SKM-1 (cell line): ENCODE results near the gene CNST.
A peak's percentile ranks its signal among the peaks of the same experiment; 100 is the strongest.
"Not testable (repeated sequence)": the region's sequence is repeated elsewhere in the genome, so short reads cannot be mapped to it uniquely, and the experiment has no call there.

ENCODE experiments used
- DNase-seq: peaks from one replicate; lab custom pipeline; 2025; ENCODE audit not compliant: unreplicated experiment; lab: John Stamatoyannopoulos, UW

The CNST gene

GRCh38 chr1:246659594-246660140, 93.4 kb downstream of the CNST start:
- no peak for DNase-seq

DNA sequence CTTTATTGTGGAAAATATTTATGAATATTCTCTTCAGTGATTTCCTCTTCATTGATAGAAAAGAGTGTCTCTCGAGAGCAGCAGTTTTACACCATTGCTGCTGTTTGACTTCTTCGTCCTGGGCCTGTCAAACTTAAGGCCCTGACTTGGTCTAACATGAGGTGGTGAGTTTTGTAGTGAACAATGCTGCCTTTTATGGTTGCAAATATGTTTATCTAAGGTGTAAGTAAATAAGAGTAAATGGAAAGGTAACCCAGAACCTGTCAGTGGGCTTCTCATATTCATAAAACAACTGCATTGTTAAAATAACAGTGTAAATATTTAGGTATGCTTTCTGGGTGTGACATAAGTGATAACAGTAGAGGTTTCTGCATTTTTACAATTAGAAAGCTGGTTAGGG, 95.2 kb downstream of the CNST start:
- no peak for DNase-seq

DNA sequence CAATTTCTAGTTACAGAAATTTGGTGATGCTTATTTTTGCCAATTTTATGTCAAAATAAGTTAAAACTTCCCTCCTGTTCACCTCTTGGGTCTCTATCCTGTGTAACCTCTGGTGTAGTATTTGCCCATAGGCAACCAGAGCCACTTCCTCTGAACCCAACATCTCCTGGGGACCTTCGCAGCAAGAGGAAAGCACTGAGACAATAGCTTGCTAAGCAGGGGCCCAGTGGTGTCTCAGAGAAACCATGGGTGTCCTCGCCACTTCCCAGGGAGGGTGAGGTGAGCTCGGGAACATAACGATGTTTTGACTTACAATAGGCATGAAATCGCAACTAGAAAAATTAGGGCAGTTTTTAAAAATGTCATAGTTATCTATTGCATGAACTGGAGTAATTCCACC, 101.5 kb downstream of the CNST start:
- no peak for DNase-seq

DNA sequence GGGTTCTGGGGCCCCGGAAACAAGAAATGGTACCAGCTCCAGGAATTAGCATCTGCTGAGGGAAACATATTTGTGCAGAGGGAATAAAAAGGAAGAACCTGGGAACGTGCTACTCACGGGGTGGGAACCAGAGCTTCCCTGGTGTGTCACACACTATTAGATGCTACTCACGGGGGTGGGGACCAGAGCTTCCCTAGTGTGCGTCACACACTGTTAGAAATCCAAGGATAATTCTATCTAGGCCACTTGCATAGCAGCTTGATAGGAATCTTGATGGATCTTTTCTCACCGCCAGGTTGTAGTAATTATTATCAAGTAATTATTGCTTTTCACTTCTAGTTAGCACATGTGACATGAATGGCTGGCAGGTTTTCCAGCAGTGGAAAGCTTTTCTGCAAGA, 103.4 kb downstream of the CNST start:
- no peak for DNase-seq

GRCh38 chr1:246674049-246674448, 107.8 kb downstream of the CNST start:
- DNase-seq = no peak

GRCh38 chr1:246677842-246678241, 111.6 kb downstream of the CNST start:
- DNase-seq = no peak

- DNase-seq = no peak
Measured at GRCh38 chr1:246678816-246679793, 112.8 kb downstream of the CNST start.

- no peak for DNase-seq
Measured at GRCh38 chr1:246679794-246680177, 113.5 kb downstream of the CNST start.

GRCh38 chr1:246680190-246680589, 113.9 kb downstream of the CNST start:
- DNase-seq = no peak

- no peak for DNase-seq
Measured at GRCh38 chr1:246680696-246681130, 114.5 kb downstream of the CNST start.

GRCh38 chr1:246681900-246682895, 115.9 kb downstream of the CNST start:
- no peak for DNase-seq

DNA sequence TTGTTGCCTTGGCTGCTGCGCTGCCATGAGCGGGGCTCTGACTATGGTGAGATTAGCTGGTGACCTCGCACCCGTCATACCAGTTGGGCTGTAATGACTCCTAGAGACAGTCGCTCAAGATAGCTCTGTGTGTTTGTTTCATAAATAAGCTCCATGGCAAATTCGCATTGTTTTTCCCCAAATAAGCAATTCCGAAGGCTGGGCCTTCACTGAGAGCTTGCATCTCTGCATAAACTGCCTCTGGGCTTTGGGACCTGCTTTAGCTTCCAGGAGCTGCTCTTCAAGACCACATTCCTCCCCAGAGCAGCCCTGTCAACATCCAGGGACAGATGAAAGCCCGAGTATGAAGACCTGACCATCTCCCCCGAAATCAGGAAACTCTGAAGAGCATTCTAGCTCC, 117.3 kb downstream of the CNST start:
- no peak for DNase-seq

DNA sequence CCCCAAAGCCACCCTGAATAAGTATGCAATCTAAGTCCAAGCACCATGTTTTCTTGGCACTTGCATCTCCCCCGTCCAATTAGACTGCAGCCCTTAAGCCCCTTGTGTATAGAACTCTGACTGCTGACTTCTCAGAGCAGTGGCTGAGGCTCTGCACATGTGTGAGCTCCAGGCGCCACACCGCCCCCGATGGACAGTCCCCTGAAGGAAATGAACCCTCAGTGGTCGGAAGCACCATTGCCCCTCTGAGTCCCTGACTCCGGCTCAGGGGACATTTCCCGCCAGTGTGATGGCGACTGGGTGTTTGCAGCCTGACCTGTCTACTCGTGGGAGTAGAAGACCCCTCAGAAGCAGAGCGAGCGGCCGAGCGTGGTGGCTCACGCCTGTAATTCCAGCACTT, 120.7 kb downstream of the CNST start:
- DNase-seq = no peak

GRCh38 chr1:246689409-246690008, 123.3 kb downstream of the CNST start:
- peak; percentile 90 for DNase-seq

DNA sequence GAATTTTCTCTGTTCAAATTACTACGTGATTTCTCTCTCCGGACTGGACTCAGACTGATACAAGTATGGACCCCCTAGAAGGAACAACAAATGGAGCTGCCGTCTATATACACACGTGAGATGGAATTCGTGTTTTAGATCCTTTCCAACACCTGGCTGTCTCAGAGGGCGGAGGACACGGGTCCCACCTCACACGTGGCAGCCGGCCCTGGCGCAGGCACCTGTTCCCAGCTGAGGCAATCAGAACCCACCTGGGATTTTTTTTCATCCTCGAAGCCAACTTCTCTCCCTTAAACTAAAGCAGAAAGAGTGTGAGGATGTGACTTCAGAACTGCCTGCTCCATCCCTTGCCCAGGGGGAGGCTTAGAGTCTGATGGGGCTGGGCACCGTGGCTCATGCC, 123.8 kb downstream of the CNST start:
- DNase-seq = no peak

GRCh38 chr1:246691622-246692495, 125.6 kb downstream of the CNST start:
- DNase-seq = no peak

- DNase-seq = not testable (repeated sequence)
Measured at GRCh38 chr1:246694213-246694895, 128.1 kb downstream of the CNST start.

GRCh38 chr1:246695136-246695535, 128.9 kb downstream of the CNST start:
- DNase-seq = no peak

GRCh38 chr1:246695666-246696065, 129.4 kb downstream of the CNST start:
- no peak for DNase-seq
